H1 (cell line): ENCODE results near the gene MYRIP. TPM values are rescaled to one million over a fixed set of nuclear protein-coding genes. Genes with fewer than 3 reads are reported as not detected.

Experiments used
- CTCF ChIA-PET: fragments of 300-600 bp; sonication (Branson Sonifier 250); formaldehyde crosslinking; loops from one replicate; lab custom pipeline; 2021; ENCODE audit not compliant: partially characterized antibody; lab: Charles Lee
- POLR2A ChIA-PET: fragments of 300-600 bp; sonication (Branson Sonifier 250); formaldehyde crosslinking; loops from one replicate; lab custom pipeline; 2021; ENCODE audit warnings: inconsistent platforms; ENCODE audit not compliant: partially characterized antibody; lab: Charles Lee
- DNase-seq, 2 experiments: peaks; one replicate each; pipeline versions ENCODE4 v3.0.0 to v3.0.0-alpha.2; 2010 to 2022; ENCODE audit warnings: low spot score in 2 of 2, low read depth in 1 of 2, mixed read lengths in 1 of 2
- FAIRE-seq: peaks from 2 replicates; lab custom pipeline; 2011; peaks lifted over from hg19 to GRCh38; lab: Jason Lieb, UNC
- H2AFZ ChIP-seq: 2 replicates; pipeline ENCODE4 v1.8.1; 2012; ENCODE audit warnings: low read length, inconsistent platforms
- H2AK5ac ChIP-seq: 2 replicates; pipeline ENCODE4 v1.6.1; 2013; ENCODE audit warnings: low read depth, low read length
- H2BK120ac ChIP-seq: replicated peaks from 2 replicates; pipeline ENCODE3; 2013; ENCODE audit warnings: low read depth, low read length, inconsistent platforms
- H2BK12ac ChIP-seq: 2 replicates; pipeline ENCODE4 v1.6.1; 2013; ENCODE audit warnings: low read depth, low read length
- H2BK15ac ChIP-seq: 2 replicates; pipeline ENCODE4 v1.6.1; 2013; ENCODE audit warnings: low read length
- H2BK20ac ChIP-seq: 2 replicates; pipeline ENCODE4 v1.6.1; 2013; ENCODE audit warnings: low read length
- H2BK5ac ChIP-seq: 2 replicates; pipeline ENCODE4 v1.6.1; 2013; ENCODE audit warnings: low read depth, low read length
- H3K14ac ChIP-seq: 2 replicates; pipeline ENCODE4 v1.6.1; 2013; ENCODE audit warnings: inconsistent platforms; ENCODE audit not compliant: insufficient read length
- H3K18ac ChIP-seq: 2 replicates; pipeline ENCODE4 v1.6.1; 2013; ENCODE audit warnings: low read length; ENCODE audit errors: extremely low read depth
- H3K23ac ChIP-seq: 2 replicates; pipeline ENCODE4 v1.6.1; 2013; ENCODE audit warnings: inconsistent platforms; ENCODE audit not compliant: insufficient read length
- H3K23me2 ChIP-seq: 2 replicates; pipeline ENCODE4 v1.6.1; 2013; ENCODE audit warnings: low read depth, low read length
- H3K27ac ChIP-seq: 2 replicates; pipeline ENCODE4 v1.6.1; 2011; ENCODE audit warnings: low read depth, low read length, inconsistent platforms
- H3K27me3 ChIP-seq, 4 experiments: replicated peaks in 1 of 4; 1 replicate in 1 of 4; 2 replicates in 3 of 4; pipeline versions ENCODE4 v1.6.1 to v1.8.1; 2011 to 2013; ENCODE audit warnings: low read length in 3 of 4, mild to moderate bottlenecking in 3 of 4, inconsistent platforms in 2 of 4, mixed read lengths in 2 of 4, moderate library complexity in 1 of 4; ENCODE audit not compliant: control insufficient read depth in 3 of 4, insufficient read depth in 3 of 4; ENCODE audit errors: extremely low read depth in 1 of 4
- H3K36me3 ChIP-seq, 4 experiments: 2 replicates each; pipeline versions ENCODE4 v1.6.1 to v1.8.1; 2011 to 2013; ENCODE audit warnings: mild to moderate bottlenecking in 4 of 4, low read length in 3 of 4, moderate library complexity in 2 of 4, control low read depth in 1 of 4, inconsistent platforms in 1 of 4; ENCODE audit not compliant: insufficient read depth in 4 of 4, control insufficient read depth in 2 of 4
- H3K4ac ChIP-seq: replicated peaks from 2 replicates; pipeline ENCODE3; 2013; ENCODE audit warnings: low read length, low read depth, mixed read lengths, inconsistent platforms; ENCODE audit not compliant: insufficient read length
- H3K4me1 ChIP-seq, 4 experiments: replicated peaks in 1 of 4; 1 replicate in 1 of 4; 2 replicates in 3 of 4; pipeline versions ENCODE4 v1.6.1 to v1.8.1; 2011 to 2013; ENCODE audit warnings: low read length in 3 of 4, inconsistent platforms in 2 of 4, mixed read lengths in 1 of 4; ENCODE audit not compliant: insufficient read depth in 4 of 4, control insufficient read depth in 3 of 4
- H3K4me2 ChIP-seq, 2 experiments: 2 replicates each; pipeline versions ENCODE4 v1.6.1 to v1.8.1; 2011 to 2013; ENCODE audit warnings: low read depth in 2 of 2, low read length in 2 of 2, control low read depth in 1 of 2, inconsistent platforms in 1 of 2, mild to moderate bottlenecking in 1 of 2; ENCODE audit not compliant: insufficient read depth in 1 of 2
- H3K4me3 ChIP-seq, 4 experiments: fragments of 200-600, 300-600 bp in 1 of 4; sonication (generic), shearing (Covaris generic), sonication (Bioruptor Twin) in 1 of 4; 2 replicates each; pipeline versions ENCODE4 v1.5.1 to v1.8.1; 2011 to 2016; ENCODE audit warnings: low read length in 4 of 4, low read depth in 3 of 4, control low read depth in 2 of 4, inconsistent platforms in 2 of 4, mild to moderate bottlenecking in 2 of 4, mixed read lengths in 1 of 4, moderate library complexity in 1 of 4; ENCODE audit not compliant: insufficient read depth in 2 of 4; ENCODE audit errors: extremely low read depth in 1 of 4
- H3K56ac ChIP-seq: replicated peaks from 2 replicates; pipeline ENCODE3; 2013; ENCODE audit warnings: low read depth, mild to moderate bottlenecking, mixed read lengths, low read length, inconsistent platforms; ENCODE audit not compliant: insufficient read length
- H3K79me1 ChIP-seq: 2 replicates; pipeline ENCODE4 v1.6.1; 2013; ENCODE audit warnings: low read depth, low read length, control low read depth
- H3K79me2 ChIP-seq, 2 experiments: 2 replicates each; pipeline versions ENCODE4 v1.6.1 to v1.8.1; 2012 to 2013; ENCODE audit warnings: low read length in 2 of 2, mild to moderate bottlenecking in 2 of 2, inconsistent platforms in 1 of 2; ENCODE audit not compliant: insufficient read depth in 2 of 2, control insufficient read depth in 1 of 2
- H3K9ac ChIP-seq, 4 experiments: replicated peaks in 1 of 4; 1 replicate in 1 of 4; 2 replicates in 3 of 4; pipeline versions ENCODE4 v1.6.1 to v1.8.1; 2011 to 2013; ENCODE audit warnings: low read depth in 3 of 4, low read length in 3 of 4, control low read depth in 2 of 4, mild to moderate bottlenecking in 2 of 4, moderate library complexity in 2 of 4, inconsistent platforms in 1 of 4; ENCODE audit errors: extremely low read depth in 1 of 4
- H3K9me3 ChIP-seq, 2 experiments: 2 replicates each; pipeline versions ENCODE4 v1.6.1 to v1.8.1; 2012 to 2013; ENCODE audit warnings: mild to moderate bottlenecking in 2 of 2, moderate library complexity in 2 of 2, control low read depth in 1 of 2, inconsistent platforms in 1 of 2, low read depth in 1 of 2, low read length in 1 of 2, mixed read lengths in 1 of 2; ENCODE audit not compliant: insufficient read depth in 2 of 2
- H4K20me1 ChIP-seq, 2 experiments: replicated peaks in 1 of 2; 2 replicates each; pipeline versions ENCODE3 to v1.8.1; 2011 to 2013; ENCODE audit warnings: inconsistent platforms in 2 of 2, low read length in 2 of 2, mild to moderate bottlenecking in 1 of 2; ENCODE audit not compliant: insufficient read depth in 2 of 2, control insufficient read depth in 1 of 2
- H4K5ac ChIP-seq: 2 replicates; pipeline ENCODE4 v1.6.1; 2013; ENCODE audit warnings: low read length, low read depth, mixed read lengths, inconsistent platforms; ENCODE audit not compliant: insufficient read length
- H4K8ac ChIP-seq: 2 replicates; pipeline ENCODE4 v1.8.0; 2013; ENCODE audit warnings: mild to moderate bottlenecking, moderate library complexity, low read length, inconsistent platforms; ENCODE audit not compliant: insufficient read depth; ENCODE audit errors: extremely low read depth
- H4K91ac ChIP-seq: replicated peaks from 2 replicates; pipeline ENCODE3; 2013; ENCODE audit warnings: low read length, mixed read lengths, inconsistent platforms; ENCODE audit not compliant: insufficient read length
- CBX5 ChIP-seq: fragments of 300-800, 300-1000 bp; sonication (generic); IDR thresholded peaks from 2 replicates; pipeline ENCODE4 v1.7.1; 2016; ENCODE audit warnings: antibody characterized with exemption, low read length, low read depth
- CHD1 ChIP-seq: IDR thresholded peaks from 2 replicates; pipeline ENCODE4 v1.6.1; 2012; ENCODE audit warnings: low read depth, low read length, improper control_type of control experiment
- CREB1 ChIP-seq: IDR thresholded peaks from 2 replicates; pipeline ENCODE4 v1.6.1; 2012; ENCODE audit warnings: inconsistent platforms
- EP300 ChIP-seq, 2 experiments: IDR thresholded peaks; 1 replicate in 1 of 2; 2 replicates in 1 of 2; pipeline ENCODE4 v1.6.1; 2011 to 2012; ENCODE audit warnings: low read depth in 2 of 2, low read length in 2 of 2, mild to moderate bottlenecking in 2 of 2, borderline replicate concordance in 1 of 2, inconsistent platforms in 1 of 2, moderate library complexity in 1 of 2
- KDM5A ChIP-seq: fragments of 200-600 bp; IDR thresholded peaks from 2 replicates; pipeline ENCODE4 v1.7.1; 2012; ENCODE audit warnings: mild to moderate bottlenecking, low read length, inconsistent platforms, mixed read lengths
- POLR2AphosphoS5 ChIP-seq: IDR thresholded peaks from 2 replicates; pipeline ENCODE4 v1.6.1; 2011; ENCODE audit warnings: low read depth, low read length
- POU5F1 ChIP-seq: IDR thresholded peaks from 2 replicates; pipeline ENCODE4 v1.6.1; 2011; ENCODE audit warnings: low read depth, mild to moderate bottlenecking, low read length, moderate library complexity
- RNF2 ChIP-seq: fragments of 200-900, 300-1000 bp; sonication (generic); IDR thresholded peaks from 2 replicates; pipeline ENCODE4 v1.7.1; 2016; ENCODE audit warnings: borderline replicate concordance, low read depth, mild to moderate bottlenecking, antibody characterized with exemption, low read length; ENCODE audit not compliant: poor library complexity, severe bottlenecking; ENCODE audit errors: missing control alignments
- SAP30 ChIP-seq: fragments of 300-600 bp; sonication (generic); IDR thresholded peaks from 2 replicates; pipeline ENCODE4 v1.7.1; 2012; ENCODE audit warnings: low read length, moderate library complexity, mild to moderate bottlenecking, inconsistent platforms; ENCODE audit not compliant: insufficient read depth, insufficient replicate concordance
- SIX5 ChIP-seq: IDR thresholded peaks from 2 replicates; pipeline ENCODE4 v1.6.1; 2011; ENCODE audit warnings: mild to moderate bottlenecking, low read depth, low read length
- SUZ12 ChIP-seq: fragments of 200-600 bp; sonication (generic); IDR thresholded peaks from 2 replicates; pipeline ENCODE4 v1.6.1; 2012; ENCODE audit warnings: mild to moderate bottlenecking, inconsistent platforms, low read length, moderate library complexity, mixed read lengths
- ZNF274 ChIP-seq: IDR thresholded peaks from 2 replicates; pipeline ENCODE4 v1.7.0; 2012; ENCODE audit warnings: low read length, borderline replicate concordance; ENCODE audit errors: extremely low read depth
- WGBS, 2 experiments: shearing (Covaris generic) in 1 of 2; methylation state at CpG; one replicate each; pipeline versions ENCODE4 v1.1.6 to v1.1.7; 2013 to 2015; ENCODE audit warnings: low lambda C conversion rate in 2 of 2, mixed read lengths in 2 of 2, inconsistent platforms in 1 of 2, low coverage in 1 of 2, missing lambda C conversion rate in 1 of 2; ENCODE audit not compliant: insufficient replicate concordance in 2 of 2, insufficient coverage in 1 of 2, insufficient read length in 1 of 2; ENCODE audit errors: extremely low coverage in 1 of 2, missing lambda C conversion rate in 1 of 2; 5-methylcytosine and 5-hydroxymethylcytosine counted together
- polyA plus RNA-seq, 7 experiments: library from polyadenylated mRNA; depleted of rRNA in 3 of 7; stranded (reverse) in 5 of 7; unstranded in 2 of 7; fragments of >200 nt in 5 of 7; fragments of 200-250 nt in 2 of 7; gene quantifications; 1 replicate in 5 of 7; 2 replicates in 1 of 7; 4 replicates in 1 of 7; pipeline versions ENCODE4 v1.2.1 to v1.2.3, GENCODE V29; 2011 to 2013; ENCODE audit warnings: missing spikeins in 2 of 7, mixed read lengths in 2 of 7
- total RNA-seq: library from RNA; stranded (reverse); fragmentation: NEBNext Ultra II Directional; extraction: Animal tissue kit (Norgen Biotek cat#: 25700); gene quantifications from 2 replicates; pipeline ENCODE4 v1.2.1, GENCODE V29; 2021

The MYRIP gene
- total and polyA plus RNA-seq, 2 of the 8 experiments (the other 6 are each of a cell fraction or from before 2014, with no cell fraction given), result 0.54 to 4.3 TPM

DNA sequence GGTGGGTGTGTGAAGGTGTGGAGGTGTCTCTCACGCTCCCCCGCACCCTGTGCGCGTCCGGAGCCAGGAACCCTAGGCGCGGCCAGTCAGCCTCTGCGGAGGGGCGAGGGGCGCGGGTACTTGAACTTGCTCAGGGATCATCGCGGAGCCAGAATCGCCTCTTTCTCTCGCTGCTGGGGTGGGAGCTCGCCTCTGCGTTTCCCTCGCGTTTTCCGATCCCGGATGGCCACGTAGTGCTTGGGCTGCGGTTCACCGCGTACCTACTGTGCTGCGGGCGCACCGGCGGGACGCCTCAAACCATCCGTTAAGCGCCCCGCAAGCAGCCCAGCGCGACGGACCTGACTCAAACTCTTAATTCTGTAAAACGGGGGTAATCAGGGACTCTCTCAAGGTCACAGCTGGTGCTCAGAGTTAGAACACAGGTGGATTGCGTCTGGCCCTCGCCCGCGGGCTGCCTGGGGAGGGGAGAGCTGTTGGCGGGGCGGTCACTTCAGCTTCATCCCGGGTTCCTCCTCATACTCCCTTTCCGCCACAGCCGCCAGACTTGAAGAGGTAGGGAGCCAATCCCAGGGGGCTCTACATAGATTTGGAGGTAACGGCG is 686 bp downstream of the MYRIP start:
- Histone ChIP-seq H3K4me1 (peaks cover 0 to 3% (median 1%) of the 10 kb centered on the region in 4 experiments; a peak in 3 of 7 replicates), H3K9ac (no peak overlapping the region), H3K9me3 (no peaks in the 10 kb centered on the region), H2BK15ac (peak overlapping the region; percentile 78; the same call in 1 of the 2 replicates), H3K23me2 (peaks cover 20% of the 10 kb centered on the region), H4K20me1 (peaks cover 0 to 4% of the 10 kb centered on the region in 2 experiments), H3K56ac (no peak overlapping the region), H3K18ac (peak overlapping the region; percentile 72; the same call in 1 of the 2 replicates), H2AK5ac (no peak overlapping the region), H2BK120ac (no peak overlapping the region), H2BK5ac (no peak overlapping the region), H3K23ac (no peak overlapping the region), H3K14ac (no peak overlapping the region), H2AFZ (peak overlapping the region; percentile 90; the same call in 1 of the 2 replicates), H3K27me3 (peaks cover 8 to 42% (median 30%) of the 10 kb centered on the region in 4 experiments), H2BK20ac (peak overlapping the region; percentile 23; the same call in 1 of the 2 replicates), H3K79me2 (no peaks in the 10 kb centered on the region), H4K8ac (peak overlapping the region; percentile 62), H3K36me3 (no peaks in the 10 kb centered on the region), H3K79me1 (no peaks in the 10 kb centered on the region), H3K4me3 (peak overlapping the region; percentile 44 to 70 (median 60)), H4K91ac (peak overlapping the region; percentile 64), H4K5ac (no peak overlapping the region), H3K4me2 (peak overlapping the region; percentile 89), H2BK12ac (0 out of 2 replicates have a peak overlapping the region, but pooled peaks have one; percentile 22), H3K27ac (no peak overlapping the region), H3K4ac (peak overlapping the region; percentile 69)
- FAIRE-seq (no peak), DNase-seq (peak in 1 of 2 experiments; percentile 65)
- CTCF ChIA-PET, result interaction anchor here (0.9 to 5.5 kb wide), 4 partner anchors 181 to 370 kb away, joined by 3 to 39 read pairs (median 16); no protein-coding TSS in a partner anchor
- POLR2A ChIA-PET, result no interaction called here
- 3% methylated on average over 34 of the region's 48 CpGs; no CpG with 5 or more reads in 1 of the 2 experiments for WGBS, 2 experiments
- TF ChIP-seq POU5F1 (no peak), SAP30 (no peak), CHD1 (no peak), RNF2 (peak; percentile 48), ZNF274 (no peak), POLR2AphosphoS5 (no peak), CREB1 (no peak), SIX5 (no peak), KDM5A (no peak), SUZ12 (peak; percentile 92; the same call in 1 of the 2 replicates), EP300 (IDR thresholded peaks at IDR 0.05; ENCODE audit: borderline replicate concordance in 1 of 2, low read depth in 2 of 2, low read length in 2 of 2) (no peak), CBX5 (no peak)
